GM21737 (cell line): ENCODE data around the gene ANKRD33B.
A peak's percentile ranks its signal among the peaks of the same experiment; 100 is the strongest.
"Not testable (repeated sequence)": the region's sequence is repeated elsewhere in the genome, so short reads cannot be mapped to it uniquely, and the experiment has no call there.

Source experiments
- ATAC-seq: cut with Tn5 transposase; IDR thresholded peaks from one replicate; pipeline ENCODE4 v1.9.1; 2021; ENCODE audit warnings: mild to moderate bottlenecking, moderate library complexity; ENCODE audit not compliant: unreplicated experiment

Gene ANKRD33B

DNA sequence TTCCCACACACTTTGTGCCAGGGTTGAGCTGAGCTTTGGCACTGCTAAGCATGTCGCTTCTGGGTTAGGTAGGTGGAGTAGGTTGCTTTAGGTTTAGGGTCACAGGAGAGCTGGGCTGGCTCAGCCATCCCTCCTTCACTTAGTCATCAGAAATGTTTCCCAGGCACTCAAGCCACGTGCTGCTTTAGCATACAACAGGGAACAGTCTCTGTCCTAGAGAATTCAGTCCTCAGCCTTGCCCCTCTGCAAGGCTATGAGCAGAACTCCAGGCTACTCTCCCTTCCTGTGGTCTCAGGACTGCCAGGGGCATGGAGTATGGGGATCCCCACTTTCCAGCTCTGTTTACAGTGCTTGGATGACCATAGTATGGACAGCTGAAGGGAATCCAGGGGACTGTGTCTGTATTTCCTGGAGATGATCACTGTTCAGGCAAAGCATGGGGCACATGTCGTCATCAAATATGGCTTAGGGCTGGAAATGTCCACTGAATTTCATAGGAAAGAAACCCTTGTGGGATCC, 7.5 kb upstream of the ANKRD33B start:
- ATAC-seq, result no peak

GRCh38 chr5:10556893-10557746, 6.8 kb upstream of the ANKRD33B start:
- no peak for ATAC-seq

DNA sequence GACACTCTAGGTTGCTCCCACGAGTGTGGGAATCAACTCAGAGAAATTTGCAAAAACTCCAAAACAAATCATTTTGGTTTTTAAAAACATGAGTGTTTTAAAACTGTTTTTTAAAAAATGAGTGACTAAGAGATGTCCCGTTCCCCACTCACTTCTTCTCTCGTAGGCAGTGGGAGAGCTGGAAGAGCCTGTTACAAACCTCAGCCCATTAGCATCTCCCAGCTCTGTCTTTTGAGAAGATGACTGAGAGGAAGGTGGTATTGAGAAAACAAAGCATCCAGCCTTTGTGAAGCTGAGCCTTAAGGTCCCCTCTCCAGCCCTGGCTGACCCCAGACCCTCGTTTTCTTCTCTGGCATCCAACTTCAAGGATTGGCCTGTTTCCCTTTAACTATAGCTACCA, 4.7 kb upstream of the ANKRD33B start:
- ATAC-seq, result no peak

DNA sequence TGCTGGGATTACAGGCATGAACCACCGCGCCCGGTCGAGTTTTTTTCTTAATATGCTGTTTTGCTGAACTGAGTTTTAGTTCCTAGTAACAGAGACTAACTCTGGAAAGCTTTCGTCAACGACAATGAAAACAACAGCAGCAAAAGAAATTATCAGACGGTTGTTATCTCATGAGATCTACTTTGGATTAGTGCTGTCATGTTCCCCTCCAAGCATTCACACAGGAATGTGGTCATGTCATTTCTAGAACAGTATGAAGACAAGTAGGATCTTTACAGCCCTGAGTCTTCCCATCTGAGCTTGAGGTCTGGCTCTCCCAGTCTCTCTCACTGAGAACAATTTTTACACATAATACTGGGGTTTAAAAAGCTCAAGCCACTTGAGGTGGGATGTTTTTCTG, 4.0 kb upstream of the ANKRD33B start:
- ATAC-seq, result no peak

DNA sequence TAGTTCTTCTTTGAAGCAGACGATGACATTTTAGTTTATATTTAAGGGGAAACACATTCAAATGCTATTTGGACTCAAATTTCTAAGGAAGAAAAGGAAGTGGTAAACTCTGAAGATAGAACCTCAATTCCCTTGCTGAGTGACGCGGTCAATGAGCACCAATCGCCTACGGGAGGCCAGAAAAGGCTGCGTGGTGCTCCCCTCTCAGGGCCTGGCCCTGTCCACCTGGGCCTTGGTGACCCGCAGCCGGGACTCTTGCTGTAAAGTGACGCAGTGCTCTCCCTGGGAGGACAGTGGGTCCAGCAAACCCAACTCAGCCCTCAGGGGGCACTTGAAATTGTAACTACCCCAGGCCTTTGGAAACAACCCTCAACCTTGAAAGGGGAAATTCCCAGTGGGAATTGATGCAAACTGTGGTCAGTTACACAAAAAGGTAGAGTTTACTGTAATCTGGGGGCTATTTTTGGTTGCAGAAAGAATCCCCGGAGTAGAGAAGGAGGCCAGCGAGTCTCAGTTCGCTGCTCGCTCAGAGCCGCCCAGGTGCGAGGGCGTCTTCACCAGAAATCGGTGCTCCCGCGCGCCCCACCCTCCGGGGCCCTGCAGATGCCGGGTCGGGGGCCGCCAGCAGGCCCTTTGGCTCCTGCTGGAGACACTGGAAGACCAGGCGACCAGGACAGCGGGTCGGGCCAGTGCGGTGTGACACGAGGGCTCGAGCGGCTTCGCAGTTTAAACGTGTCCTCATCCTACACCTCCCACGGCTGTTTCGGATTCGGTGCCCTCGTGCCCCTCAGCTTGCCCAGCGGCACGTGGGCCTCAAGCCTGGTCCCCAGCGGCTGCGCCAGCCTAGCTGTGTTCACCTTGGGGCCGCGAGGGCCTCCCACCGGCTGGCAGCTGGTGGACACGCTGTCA, 1.4 kb upstream of the ANKRD33B start:
- peak; percentile 22 for ATAC-seq

DNA sequence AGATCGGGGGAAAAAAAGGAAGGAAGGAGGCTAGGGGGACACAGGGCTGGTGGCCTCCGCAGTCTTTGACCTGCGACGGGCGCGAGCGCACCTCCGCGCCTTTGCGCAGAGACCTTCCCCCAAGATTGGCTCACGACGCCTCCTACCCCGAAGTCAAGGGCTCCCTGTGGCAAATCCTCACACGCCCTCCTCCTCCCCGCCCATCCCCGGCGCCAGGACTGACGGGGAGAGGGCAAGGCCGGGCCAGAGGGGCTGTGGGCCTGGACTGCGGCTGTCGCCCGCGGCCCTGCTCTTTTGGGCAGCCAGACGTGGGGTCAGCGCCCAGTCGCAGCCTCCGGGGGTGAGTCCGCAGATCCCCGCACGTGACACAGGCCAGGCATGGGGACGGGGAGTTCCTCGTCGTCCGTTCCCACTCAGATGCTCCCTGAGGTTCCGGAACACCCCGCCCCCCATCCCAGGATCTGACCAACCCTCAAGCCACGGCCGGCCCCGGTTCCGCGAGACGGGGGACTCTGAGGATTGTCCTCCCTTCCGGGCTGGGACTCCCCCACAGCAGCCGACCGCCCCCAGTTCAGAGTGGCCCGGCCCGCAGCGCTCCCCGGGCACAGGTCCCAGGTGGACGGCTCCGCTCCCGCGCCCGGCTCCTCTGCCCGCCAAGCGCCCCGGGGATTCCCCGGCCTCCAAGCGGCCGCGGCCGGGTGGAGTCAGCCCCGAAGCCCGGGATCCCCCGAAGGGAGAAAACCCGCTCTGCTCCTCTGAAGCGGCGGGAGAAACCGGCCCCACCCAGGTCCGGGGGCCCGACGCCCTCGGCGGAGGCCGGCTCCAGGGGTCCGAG, 543 bp upstream of the ANKRD33B start:
- peak; percentile 31 for ATAC-seq

GRCh38 chr5:10564838-10565784, 1.2 kb downstream of the ANKRD33B start:
- ATAC-seq, result no peak

DNA sequence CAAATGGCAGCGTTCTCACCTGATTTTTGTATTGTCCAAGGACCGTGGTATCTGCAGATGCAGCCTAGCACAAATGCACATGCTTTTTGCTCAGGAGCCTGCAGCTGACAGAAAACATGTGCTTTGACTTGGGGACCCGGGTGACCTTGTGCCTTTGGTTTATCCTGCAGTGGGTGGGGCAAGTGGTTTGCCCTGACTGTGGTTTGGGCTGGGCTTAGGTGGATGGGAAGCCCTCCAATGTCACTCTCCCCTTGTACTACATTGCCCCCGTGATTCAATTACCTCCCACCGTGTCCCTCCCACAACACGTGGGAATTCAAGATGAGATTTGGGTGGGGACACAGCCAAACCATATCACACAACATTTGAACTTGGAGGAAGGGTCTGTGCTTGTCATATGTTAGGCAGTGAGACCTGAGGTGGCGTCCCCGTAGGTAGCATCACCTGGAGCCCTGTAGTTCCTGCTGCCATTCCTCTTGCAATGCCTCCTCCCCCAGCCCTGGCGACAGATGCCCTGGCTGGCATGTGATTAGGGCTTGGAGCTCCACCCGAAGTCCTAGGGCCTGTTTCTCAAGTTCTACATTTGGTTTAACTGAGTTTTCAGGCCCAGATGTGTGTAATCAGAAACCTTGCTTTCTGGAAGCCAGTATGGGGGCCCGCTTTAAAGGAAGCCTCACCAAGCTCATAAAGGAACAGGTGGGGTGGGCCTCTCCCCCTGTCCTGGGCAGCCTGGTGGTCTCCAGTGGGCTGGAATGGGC, 2.1 kb downstream of the ANKRD33B start:
- no peak for ATAC-seq

DNA sequence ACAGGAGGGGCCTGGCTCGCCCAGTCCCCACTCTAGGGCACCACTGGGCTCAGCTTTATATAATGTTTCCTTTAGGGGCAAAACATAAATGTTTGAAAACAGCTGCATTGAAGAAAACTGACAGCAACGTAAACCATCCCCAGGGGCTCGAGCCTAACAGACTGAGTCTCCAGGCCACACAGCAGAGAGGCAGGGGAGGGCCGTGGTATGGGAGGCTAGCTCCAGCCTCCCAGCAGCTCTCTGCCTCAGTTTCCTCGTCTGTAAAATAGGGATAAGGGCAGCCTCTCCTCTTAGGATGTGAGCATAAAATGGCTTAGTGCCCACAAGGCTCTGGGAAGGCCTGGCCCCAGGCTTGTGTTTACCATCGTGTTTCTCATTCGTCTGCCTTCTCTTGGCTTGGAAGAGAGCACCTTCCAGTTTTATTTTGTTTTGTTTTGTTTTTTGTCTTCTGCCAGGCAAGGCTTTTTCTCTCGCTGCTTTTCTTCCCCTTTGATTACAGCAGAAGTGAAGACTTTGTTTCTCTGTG, 2.7 kb downstream of the ANKRD33B start:
- no peak for ATAC-seq

DNA sequence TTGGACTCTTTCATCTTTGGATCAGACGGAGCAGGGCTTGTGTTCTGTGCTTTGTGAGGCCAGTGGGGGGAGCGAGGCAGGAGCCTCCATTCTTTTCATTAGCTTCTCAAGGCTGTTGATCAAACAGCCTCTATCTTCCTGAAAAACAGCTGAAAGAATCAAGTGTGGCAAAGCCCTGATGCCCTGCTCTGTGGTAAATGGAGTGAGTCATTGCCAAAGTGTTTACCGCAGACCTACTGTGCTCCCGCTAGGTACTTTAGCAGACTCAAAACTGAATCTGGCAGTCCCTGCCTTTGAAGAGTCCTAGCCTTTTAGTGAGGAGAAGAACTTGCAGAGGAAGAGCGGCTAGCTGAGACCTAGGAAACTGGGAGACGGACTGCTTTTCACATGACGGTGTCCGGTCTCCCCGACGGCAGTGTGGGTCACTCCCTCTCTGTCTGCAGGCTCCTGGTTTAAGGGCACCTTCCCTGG, 3.3 kb downstream of the ANKRD33B start:
- ATAC-seq, result no peak

- no peak for ATAC-seq
Observed at GRCh38 chr5:10567781-10568321, 4.0 kb downstream of the ANKRD33B start.

- not testable (repeated sequence) for ATAC-seq
Observed at GRCh38 chr5:10570540-10570939, 6.7 kb downstream of the ANKRD33B start.

GRCh38 chr5:10572451-10572850, 8.6 kb downstream of the ANKRD33B start:
- ATAC-seq, result no peak

GRCh38 chr5:10573487-10574145, 9.7 kb downstream of the ANKRD33B start:
- no peak for ATAC-seq

DNA sequence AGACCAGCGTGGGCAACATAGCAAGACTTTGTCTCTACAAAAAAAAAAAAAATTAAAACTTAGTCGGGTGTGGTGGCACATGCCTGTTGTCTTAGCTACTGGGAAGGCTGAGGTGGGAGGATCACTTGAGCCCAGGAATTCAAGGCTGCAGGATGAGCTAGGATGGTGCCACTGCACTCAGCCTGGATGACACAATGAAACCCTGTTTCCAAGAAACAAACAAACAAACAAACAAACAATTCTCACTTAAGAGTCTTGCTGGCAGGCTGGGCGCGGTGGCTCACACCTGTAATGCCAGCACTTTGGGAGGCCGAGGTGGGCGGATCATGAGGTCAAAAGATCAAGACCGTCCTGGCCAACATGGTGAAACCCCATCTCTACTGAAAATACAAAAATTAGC, 11.0 kb downstream of the ANKRD33B start:
- ATAC-seq, result not testable (repeated sequence)

GRCh38 chr5:10576121-10576789, 12.4 kb downstream of the ANKRD33B start:
- no peak for ATAC-seq

DNA sequence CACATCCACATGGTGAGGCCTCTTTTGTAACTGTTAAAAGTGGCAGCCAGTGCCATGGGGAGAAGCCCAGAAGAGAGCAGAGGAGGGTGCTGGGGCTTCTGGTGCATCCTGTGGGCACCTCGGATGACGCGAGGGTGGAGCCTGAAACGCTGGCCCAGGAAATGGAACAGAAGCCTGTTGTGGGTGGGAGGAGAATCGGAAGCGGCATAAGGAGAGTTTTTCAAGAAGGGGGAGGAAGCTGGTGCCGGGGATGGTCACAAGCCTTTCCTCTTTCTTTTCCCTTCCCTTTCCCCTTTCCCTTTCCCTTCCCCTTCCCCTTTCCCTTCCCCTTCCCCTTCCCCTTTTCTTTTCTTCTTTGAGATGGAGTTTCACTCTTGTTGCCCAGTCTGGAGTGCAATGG, 12.9 kb downstream of the ANKRD33B start:
- ATAC-seq, result no peak
